ENCODE data around the gene OLFM4.

The OLFM4 gene

GRCh38 chr13:52995946-52996345 is 32.7 kb upstream of the OLFM4 start:
- TF ChIP-seq MAX (IDR thresholded peaks at IDR 0.05) (no peak), EP300 (IDR thresholded peaks at IDR 0.05; ENCODE audit: borderline replicate concordance) (no peak)

GRCh38 chr13:52997951-52998876 is 30.4 kb upstream of the OLFM4 start:
- TF ChIP-seq FOXM1 (IDR thresholded peaks at IDR 0.05; ENCODE audit: borderline replicate concordance, low read depth) = no peak
- no peak for TF ChIP-seq NFIC (IDR thresholded peaks at IDR 0.05)
- TF ChIP-seq EGR1 (IDR thresholded peaks at IDR 0.05) = no peak
- TF ChIP-seq REST (IDR thresholded peaks at IDR 0.05; ENCODE audit: low read depth) = no peak
- no peak for TF ChIP-seq MAX (IDR thresholded peaks at IDR 0.05)
- no peak for TF ChIP-seq RAD21 (IDR thresholded peaks at IDR 0.05; ENCODE audit: low read depth)
- TF ChIP-seq EP300 (IDR thresholded peaks at IDR 0.05; ENCODE audit: borderline replicate concordance) = no peak
- TF ChIP-seq TAF1 (IDR thresholded peaks at IDR 0.05; ENCODE audit: low read depth) = no peak
- TF ChIP-seq USF1 (IDR thresholded peaks at IDR 0.05) = no peak
- TF ChIP-seq YY1 (IDR thresholded peaks at IDR 0.05; ENCODE audit: low read depth) = no peak
- no peak for TF ChIP-seq CEBPB (IDR thresholded peaks at IDR 0.05)

GRCh38 chr13:52999093-52999696 is 29.4 kb upstream of the OLFM4 start:
- TF ChIP-seq TAF1 (IDR thresholded peaks at IDR 0.05; ENCODE audit: low read depth) = no peak
- no peak for TF ChIP-seq MAX (IDR thresholded peaks at IDR 0.05)
- TF ChIP-seq NFIC (IDR thresholded peaks at IDR 0.05) = no peak
- TF ChIP-seq YY1 (IDR thresholded peaks at IDR 0.05; ENCODE audit: low read depth) = no peak
- TF ChIP-seq ZBTB7A (IDR thresholded peaks at IDR 0.05; ENCODE audit: low read depth) = no peak
- TF ChIP-seq EGR1 (IDR thresholded peaks at IDR 0.05) = no peak
- no peak for TF ChIP-seq CREB1 (IDR thresholded peaks at IDR 0.05; ENCODE audit: low read depth)
- TF ChIP-seq TEAD4 (IDR thresholded peaks at IDR 0.05) = no peak
- no peak for TF ChIP-seq EP300 (IDR thresholded peaks at IDR 0.05; ENCODE audit: borderline replicate concordance)
- TF ChIP-seq REST (IDR thresholded peaks at IDR 0.05; ENCODE audit: low read depth) = no peak
- TF ChIP-seq USF1 (IDR thresholded peaks at IDR 0.05) = no peak
- no peak for TF ChIP-seq RAD21 (IDR thresholded peaks at IDR 0.05; ENCODE audit: low read depth)
- TF ChIP-seq FOXM1 (IDR thresholded peaks at IDR 0.05; ENCODE audit: borderline replicate concordance, low read depth) = no peak
- no peak for TF ChIP-seq TCF12 (IDR thresholded peaks at IDR 0.05; ENCODE audit: low read depth)
- no peak for TF ChIP-seq CEBPB (IDR thresholded peaks at IDR 0.05)

- no peak for TF ChIP-seq ZBTB7A (IDR thresholded peaks at IDR 0.05; ENCODE audit: low read depth)
- TF ChIP-seq TAF1 (IDR thresholded peaks at IDR 0.05; ENCODE audit: low read depth) = no peak
- TF ChIP-seq RAD21 (IDR thresholded peaks at IDR 0.05; ENCODE audit: low read depth) = no peak
- no peak for TF ChIP-seq CEBPB (IDR thresholded peaks at IDR 0.05)
- TF ChIP-seq USF1 (IDR thresholded peaks at IDR 0.05) = no peak
- no peak for TF ChIP-seq YY1 (IDR thresholded peaks at IDR 0.05; ENCODE audit: low read depth)
- no peak for TF ChIP-seq EGR1 (IDR thresholded peaks at IDR 0.05)
- no peak for TF ChIP-seq FOXM1 (IDR thresholded peaks at IDR 0.05; ENCODE audit: borderline replicate concordance, low read depth)
- TF ChIP-seq MAX (IDR thresholded peaks at IDR 0.05) = no peak
- no peak for TF ChIP-seq NFIC (IDR thresholded peaks at IDR 0.05)
Measured at GRCh38 chr13:53001444-53002225, 27.0 kb upstream of the OLFM4 start.

Measured in Ishikawa (cell line).